NB4 (cell line): ENCODE results near the gene OR5AU1.
"Not testable (repeated sequence)": the region's sequence is repeated elsewhere in the genome, so short reads cannot be mapped to it uniquely, and the experiment has no call there.

Experiments
- DNase-seq: peaks from one replicate; pipeline ENCODE4 v3.0.0; 2010; ENCODE audit warnings: low read depth
- H3K4me3 ChIP-seq: one replicate; pipeline ENCODE4 v1.5.1; 2011; ENCODE audit warnings: mild to moderate bottlenecking, low read depth, low read length, moderate library complexity
- CTCF ChIP-seq: IDR thresholded peaks from one replicate; pipeline ENCODE4 v1.5.1; 2012; ENCODE audit warnings: low read depth, low read length
- MYC ChIP-seq: IDR thresholded peaks from 2 replicates; pipeline ENCODE4 v1.6.1; 2011; ENCODE audit warnings: low read depth, low read length
- POLR2A ChIP-seq: IDR thresholded peaks from 2 replicates; pipeline ENCODE4 v1.6.1; 2011; ENCODE audit warnings: mild to moderate bottlenecking; ENCODE audit not compliant: insufficient read length; ENCODE audit errors: extremely low read depth
- TF ChIP-seq, protein P1 (sequence below): IDR thresholded peaks from 2 replicates; pipeline ENCODE4 v1.6.1; 2011; ENCODE audit warnings: low read depth, low read length

The OR5AU1 gene

DNA sequence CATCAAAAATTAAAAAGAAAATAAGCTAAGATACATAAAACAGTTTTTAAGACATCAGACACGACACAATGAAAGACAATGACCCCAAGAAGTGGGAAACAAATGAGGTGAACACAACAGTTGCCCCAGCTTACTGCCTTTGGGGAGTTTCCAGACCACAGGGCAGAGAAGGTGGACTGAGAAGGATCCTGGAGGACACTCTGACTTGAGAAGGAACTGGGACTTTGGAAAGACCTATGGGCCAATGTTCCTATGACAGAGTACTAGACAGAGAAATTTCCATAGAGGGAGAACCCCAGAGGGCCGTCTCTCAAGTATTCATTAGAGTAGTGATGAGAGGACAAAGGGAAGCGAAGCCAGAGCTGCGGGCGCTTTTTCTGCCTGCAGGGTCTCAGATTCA lies 6.2 kb upstream of the OR5AU1 start:
- no peak overlapping the region for H3K4me3 ChIP-seq
- TF ChIP-seq CTCF, result no peak
- TF ChIP-seq, protein P1, sequence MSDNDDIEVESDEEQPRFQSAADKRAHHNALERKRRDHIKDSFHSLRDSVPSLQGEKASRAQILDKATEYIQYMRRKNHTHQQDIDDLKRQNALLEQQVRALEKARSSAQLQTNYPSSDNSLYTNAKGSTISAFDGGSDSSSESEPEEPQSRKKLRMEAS, result no peak
- no peak for TF ChIP-seq POLR2A
- TF ChIP-seq MYC, result no peak
- DNase-seq, result no peak

- TF ChIP-seq POLR2A (no peak), MYC (no peak), CTCF (no peak)
- TF ChIP-seq, protein P1, result no peak
- no peak for DNase-seq
- no peak overlapping the region for H3K4me3 ChIP-seq
Observed at GRCh38 chr14:21160061-21160610, 4.3 kb upstream of the OR5AU1 start.

- not testable (repeated sequence) for DNase-seq, H3K4me3 ChIP-seq
Observed at GRCh38 chr14:21158175-21158574, 2.3 kb upstream of the OR5AU1 start.

DNA sequence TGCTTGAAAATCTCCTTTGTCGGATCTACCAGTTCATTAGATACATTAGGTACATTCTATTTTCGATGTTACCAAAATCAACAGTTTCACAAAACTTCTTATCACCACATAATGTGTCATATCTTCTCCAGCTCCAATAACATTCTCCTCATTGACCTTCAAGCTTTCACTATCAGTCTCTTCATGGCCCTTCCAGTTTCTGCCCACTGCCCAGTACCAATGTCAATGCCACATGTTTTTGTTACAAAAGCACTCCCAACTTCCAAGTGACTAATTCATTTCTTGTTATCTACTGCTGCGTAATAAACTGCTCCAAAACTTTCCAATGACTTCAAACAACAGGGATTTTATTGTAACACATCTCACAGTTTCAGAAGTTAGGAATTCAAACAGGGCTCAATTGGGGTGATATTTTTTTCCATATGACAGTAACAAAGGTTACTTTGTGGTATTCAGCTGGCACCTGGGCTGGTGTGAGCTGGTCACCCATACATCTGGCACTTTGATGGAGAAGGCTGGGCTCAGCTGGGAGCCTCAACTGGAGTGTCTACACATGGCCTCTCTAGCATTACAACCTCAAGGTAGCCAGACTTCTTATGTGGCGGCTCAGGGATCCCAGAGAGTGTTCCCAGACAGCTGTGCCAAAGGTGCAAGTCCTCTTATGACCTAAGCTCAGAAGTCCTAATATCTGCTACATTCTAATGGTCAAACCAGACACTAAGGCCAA lies 6.1 kb downstream of the OR5AU1 start:
- no peak overlapping the region for H3K4me3 ChIP-seq
- TF ChIP-seq CTCF (no peak), POLR2A (no peak), MYC (no peak)
- TF ChIP-seq, protein P1, result no peak
- no peak for DNase-seq

- TF ChIP-seq, protein P1, result no peak
- TF ChIP-seq POLR2A, result no peak
- TF ChIP-seq CTCF, result no peak
- TF ChIP-seq MYC, result no peak
- DNase-seq, result no peak
- no peak overlapping the region for H3K4me3 ChIP-seq
Observed at GRCh38 chr14:21145437-21145836, 10.4 kb downstream of the OR5AU1 start.

GRCh38 chr14:21142357-21142756 lies 13.5 kb downstream of the OR5AU1 start:
- no peak overlapping the region for H3K4me3 ChIP-seq
- TF ChIP-seq, protein P1, result no peak
- no peak for TF ChIP-seq CTCF
- TF ChIP-seq POLR2A, result no peak
- no peak for TF ChIP-seq MYC
- DNase-seq, result no peak
